PC-3 (cell line): ENCODE results near the gene RPS25. TPM values are rescaled to one million over a fixed set of nuclear protein-coding genes. Genes with fewer than 3 reads are reported as not detected.

Experiments
- microRNA-seq: library from miRNA; unstranded; fragments of <30 nt; microRNA quantifications from one replicate; pipeline ENCODE4 v1.1.0, GENCODE V29; 2020; ENCODE audit not compliant: unreplicated experiment
- total RNA-seq: library from RNA; depleted of rRNA; stranded (reverse); fragments of >200 nt; gene quantifications from 2 replicates; pipeline ENCODE4 v1.2.3, GENCODE V29; 2014; rRNA removed

Gene RPS25
- total RNA-seq, 1 experiment from 2014 or later = 931 TPM

Small RNA genes lying within 50 kb of the gene (microRNA-seq; reads per million reads assigned to microRNA genes)
- gene MIR3656 = not detected

Other genes with a start within 250 kb of the RPS25 start
- gene DDX6, start 227.2 kb downstream of the RPS25 start, total RNA-seq = 59.4 and 66.3 TPM in 2 replicates
- not detected in 2 replicates for gene CXCR5, start 134.5 kb downstream of the RPS25 start, total RNA-seq
- 49.7 and 68.2 TPM in 2 replicates for gene BCL9L, start 92.4 kb downstream of the RPS25 start, total RNA-seq
- 0.44 TPM in 1 of 2 replicates, not detected in the other for gene UPK2, start 62.0 kb downstream of the RPS25 start, total RNA-seq
- not detected in 2 replicates for gene FOXR1, start 46.6 kb downstream of the RPS25 start, total RNA-seq
- 83.5 and 88.0 TPM in 2 replicates for gene CENATAC, start 20.2 kb downstream of the RPS25 start, total RNA-seq
- 129 and 150 TPM in 2 replicates for gene TRAPPC4, start 423 bp upstream of the RPS25 start, total RNA-seq
- gene SLC37A4, start 12.5 kb upstream of the RPS25 start, total RNA-seq = 31.4 and 35.4 TPM in 2 replicates
- gene HYOU1, start 38.9 kb upstream of the RPS25 start, total RNA-seq = 168 and 208 TPM in 2 replicates
- 48.3 and 48.7 TPM in 2 replicates for gene VPS11, start 49.5 kb upstream of the RPS25 start, total RNA-seq
- gene HMBS, start 66.5 kb upstream of the RPS25 start, total RNA-seq = 9.3 and 22.5 TPM in 2 replicates
- 68.0 and 82.4 TPM in 2 replicates for gene DPAGT1, start 83.5 kb upstream of the RPS25 start, total RNA-seq
- gene C2CD2L, start 89.0 kb upstream of the RPS25 start, total RNA-seq = 16.8 and 17.2 TPM in 2 replicates
- 14.7 and 24.7 TPM in 2 replicates for gene HINFP, start 103.2 kb upstream of the RPS25 start, total RNA-seq
- gene ABCG4, start 130.7 kb upstream of the RPS25 start, total RNA-seq = 0.15 and 0.63 TPM in 2 replicates
- gene NLRX1, start 150.4 kb upstream of the RPS25 start, total RNA-seq = 16.8 and 17.2 TPM in 2 replicates
- gene NHERF4, start 167.1 kb upstream of the RPS25 start, total RNA-seq = 0.87 TPM in 1 of 2 replicates, not detected in the other
- 11.4 and 15.3 TPM in 2 replicates for gene CBL, start 188.0 kb upstream of the RPS25 start, total RNA-seq